Osteoblast (primary cell): Measurements from ENCODE around the gene BICDL1. TPM values are rescaled to one million over a fixed set of nuclear protein-coding genes. Genes with fewer than 3 reads are reported as not detected.

Experiments
- DNase-seq: peaks from one replicate; pipeline ENCODE4 v3.0.0; 2011; ENCODE audit warnings: low spot score, mixed read lengths; ENCODE audit not compliant: insufficient read length; ENCODE audit errors: missing footprints
- H2AFZ ChIP-seq: 2 replicates; pipeline ENCODE4 v1.6.0; 2011; ENCODE audit warnings: mild to moderate bottlenecking, low read length
- H3K27ac ChIP-seq: 2 replicates; pipeline ENCODE4 v1.5.1; 2011; ENCODE audit warnings: mild to moderate bottlenecking, low read depth, low read length, moderate library complexity
- H3K27me3 ChIP-seq: 2 replicates; pipeline ENCODE4 v1.6.0; 2012; ENCODE audit warnings: mild to moderate bottlenecking, control low read depth, inconsistent platforms, low read length, moderate library complexity; ENCODE audit not compliant: insufficient read depth
- H3K36me3 ChIP-seq: 2 replicates; pipeline ENCODE4 v1.5.1; 2011; ENCODE audit warnings: mild to moderate bottlenecking, low read length, control low read depth, moderate library complexity; ENCODE audit not compliant: insufficient read depth
- H3K4me1 ChIP-seq: 2 replicates; pipeline ENCODE4 v1.5.1; 2011; ENCODE audit warnings: mild to moderate bottlenecking, low read length, control low read depth, moderate library complexity; ENCODE audit not compliant: insufficient read depth
- H3K4me2 ChIP-seq: 2 replicates; pipeline ENCODE4 v1.6.0; 2011; ENCODE audit warnings: mild to moderate bottlenecking, low read length; ENCODE audit not compliant: insufficient read depth
- H3K4me3 ChIP-seq: fragments of 200-600 bp; sonication (generic); 3 replicates; pipeline ENCODE4 v1.5.1; 2012; ENCODE audit warnings: mild to moderate bottlenecking, low read length, inconsistent platforms; ENCODE audit not compliant: insufficient read depth
- H3K79me2 ChIP-seq: 2 replicates; pipeline ENCODE4 v1.6.0; 2012; ENCODE audit warnings: mild to moderate bottlenecking, low read length, control low read depth, inconsistent platforms; ENCODE audit not compliant: insufficient read depth
- H3K9me3 ChIP-seq: 2 replicates; pipeline ENCODE4 v1.5.1; 2011; ENCODE audit warnings: low read depth, low read length, control low read depth
- H4K20me1 ChIP-seq: 2 replicates; pipeline ENCODE4 v1.6.0; 2012; ENCODE audit warnings: mild to moderate bottlenecking, low read length, control low read depth; ENCODE audit not compliant: insufficient read depth
- total RNA-seq: library from RNA; depleted of rRNA; stranded (reverse); fragments of >200 nt; gene quantifications from 2 replicates; pipeline ENCODE4 v1.2.3, GENCODE V29; 2012
- TF ChIP-seq, protein P1 (sequence below): IDR thresholded peaks from 2 replicates; pipeline ENCODE4 v1.5.1; 2011; ENCODE audit warnings: mild to moderate bottlenecking, low read depth, low read length, moderate library complexity; ENCODE audit errors: extremely low read depth

The BICDL1 gene
- total RNA-seq, 1 donor, result not detected

DNA sequence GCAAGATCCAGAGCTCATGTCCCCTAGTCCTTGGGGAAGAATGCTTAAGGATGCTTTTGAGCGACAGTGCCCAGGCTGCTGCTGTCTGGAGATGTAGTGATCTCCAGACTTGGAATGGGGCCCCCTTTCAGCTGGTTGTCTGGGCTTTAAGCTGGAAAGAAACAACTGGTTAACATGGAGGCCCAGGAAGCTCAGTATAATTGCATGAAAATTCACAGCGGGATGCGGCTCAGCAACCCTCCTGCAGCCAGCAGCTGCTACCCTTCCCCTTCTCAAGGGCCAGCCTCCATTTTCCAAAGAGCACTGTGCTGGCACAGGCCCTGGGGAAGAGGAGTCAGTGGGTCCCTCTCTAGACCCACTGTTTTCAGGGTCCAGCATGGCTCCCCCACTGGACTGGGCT lies 101.2 kb downstream of the BICDL1 start:
- no peak for DNase-seq
- Histone ChIP-seq H3K79me2 (no peaks in the 10 kb centered on the region), H3K9me3 (no peaks in the 10 kb centered on the region), H2AFZ (no peak overlapping the region), H3K36me3 (peaks cover 7% of the 10 kb centered on the region), H3K4me3 (no peak overlapping the region), H3K4me1 (peaks cover 10% of the 10 kb centered on the region), H3K4me2 (no peak overlapping the region), H4K20me1 (peaks cover 9% of the 10 kb centered on the region), H3K27me3 (no peaks in the 10 kb centered on the region), H3K27ac (no peak overlapping the region)
- TF ChIP-seq, protein P1, sequence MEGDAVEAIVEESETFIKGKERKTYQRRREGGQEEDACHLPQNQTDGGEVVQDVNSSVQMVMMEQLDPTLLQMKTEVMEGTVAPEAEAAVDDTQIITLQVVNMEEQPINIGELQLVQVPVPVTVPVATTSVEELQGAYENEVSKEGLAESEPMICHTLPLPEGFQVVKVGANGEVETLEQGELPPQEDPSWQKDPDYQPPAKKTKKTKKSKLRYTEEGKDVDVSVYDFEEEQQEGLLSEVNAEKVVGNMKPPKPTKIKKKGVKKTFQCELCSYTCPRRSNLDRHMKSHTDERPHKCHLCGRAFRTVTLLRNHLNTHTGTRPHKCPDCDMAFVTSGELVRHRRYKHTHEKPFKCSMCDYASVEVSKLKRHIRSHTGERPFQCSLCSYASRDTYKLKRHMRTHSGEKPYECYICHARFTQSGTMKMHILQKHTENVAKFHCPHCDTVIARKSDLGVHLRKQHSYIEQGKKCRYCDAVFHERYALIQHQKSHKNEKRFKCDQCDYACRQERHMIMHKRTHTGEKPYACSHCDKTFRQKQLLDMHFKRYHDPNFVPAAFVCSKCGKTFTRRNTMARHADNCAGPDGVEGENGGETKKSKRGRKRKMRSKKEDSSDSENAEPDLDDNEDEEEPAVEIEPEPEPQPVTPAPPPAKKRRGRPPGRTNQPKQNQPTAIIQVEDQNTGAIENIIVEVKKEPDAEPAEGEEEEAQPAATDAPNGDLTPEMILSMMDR, result no peak

DNA sequence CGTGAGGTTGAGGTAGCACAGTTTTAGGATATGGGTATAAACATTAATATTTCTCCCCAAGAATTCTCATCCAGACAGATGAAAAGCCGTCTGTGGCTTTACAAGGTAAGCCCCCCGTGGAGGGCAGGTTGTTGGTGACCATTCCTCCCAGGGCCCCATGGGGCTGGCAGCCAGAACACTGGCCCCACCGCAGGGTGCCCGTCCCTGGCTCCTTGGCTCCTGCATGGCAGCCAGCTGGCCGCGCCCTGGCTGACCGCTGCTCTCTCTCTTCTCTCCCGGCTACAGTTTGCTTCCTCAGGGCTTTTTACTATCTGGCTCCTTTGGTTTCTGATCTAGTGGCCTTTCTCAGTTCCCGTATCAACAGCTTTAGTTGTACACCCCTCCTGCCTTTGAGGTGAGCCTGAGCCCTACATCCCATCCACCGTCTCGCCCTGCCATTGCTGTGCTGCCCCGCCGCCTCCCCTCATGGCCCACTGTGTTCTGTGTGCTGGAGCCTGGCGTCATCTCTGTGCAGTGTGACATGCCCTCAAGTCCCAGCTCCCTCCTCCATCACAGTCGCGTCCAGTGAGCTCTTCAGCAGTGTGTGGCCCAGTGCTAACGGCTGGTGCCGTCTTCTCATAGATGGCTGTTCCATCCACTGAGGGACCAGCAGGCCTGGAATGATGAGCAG lies 101.7 kb downstream of the BICDL1 start:
- H3K9me3 ChIP-seq, result no peaks in the 10 kb centered on the region
- no peaks in the 10 kb centered on the region for H3K27me3 ChIP-seq
- H3K4me2 ChIP-seq, result no peak overlapping the region
- peaks cover 10% of the 10 kb centered on the region for H3K4me1 ChIP-seq
- peaks cover 9% of the 10 kb centered on the region for H3K36me3 ChIP-seq
- H3K4me3 ChIP-seq, result no peak overlapping the region
- TF ChIP-seq, protein P1, result no peak
- no peak overlapping the region for H2AFZ ChIP-seq
- H3K27ac ChIP-seq, result no peak overlapping the region
- DNase-seq, result no peak
- peaks cover 9% of the 10 kb centered on the region for H4K20me1 ChIP-seq
- H3K79me2 ChIP-seq, result no peaks in the 10 kb centered on the region

DNA sequence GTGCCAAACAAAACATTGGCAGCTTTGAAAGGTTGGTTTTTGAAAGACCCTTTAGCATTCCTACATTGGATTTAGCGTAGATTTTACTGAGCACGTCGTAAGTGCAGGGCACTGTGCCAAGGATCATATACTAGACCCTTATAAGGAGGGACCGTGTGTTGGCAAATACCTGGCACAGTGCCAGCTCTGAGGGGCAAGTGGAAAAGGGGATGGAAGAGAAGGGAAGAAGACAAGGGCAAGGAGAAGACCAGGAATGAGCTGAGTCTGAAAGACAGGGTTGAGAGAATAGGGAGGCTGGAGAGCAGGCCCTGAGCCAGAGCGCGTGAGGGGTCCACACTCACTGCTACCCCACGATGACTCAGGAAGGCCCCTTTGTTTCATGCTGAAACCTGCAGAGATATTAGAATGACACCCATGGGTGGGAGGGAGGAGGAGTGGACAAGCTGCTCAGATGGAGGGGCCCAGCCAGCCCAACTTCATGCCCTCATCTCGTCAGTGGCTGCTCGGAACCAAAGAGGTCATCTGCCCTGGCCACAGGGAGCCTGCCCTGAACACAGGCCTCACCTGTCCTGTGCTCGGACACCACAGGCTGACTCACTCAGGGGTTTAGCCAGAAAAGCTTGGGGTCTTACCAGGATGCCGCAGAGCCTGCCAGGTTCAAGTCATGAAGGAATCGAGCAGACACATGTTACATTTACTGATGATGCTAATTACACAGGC lies 102.5 kb downstream of the BICDL1 start:
- H3K27ac ChIP-seq, result no peak overlapping the region
- H4K20me1 ChIP-seq, result peaks cover 14% of the 10 kb centered on the region
- H3K4me2 ChIP-seq, result no peak overlapping the region
- peak; percentile 79 for DNase-seq
- H3K4me3 ChIP-seq, result no peak overlapping the region
- H3K27me3 ChIP-seq, result no peaks in the 10 kb centered on the region
- TF ChIP-seq, protein P1, result no peak
- H3K36me3 ChIP-seq, result peaks cover 17% of the 10 kb centered on the region
- peaks cover 8% of the 10 kb centered on the region for H3K4me1 ChIP-seq
- H2AFZ ChIP-seq, result no peak overlapping the region
- peaks cover 2% of the 10 kb centered on the region for H3K79me2 ChIP-seq
- no peaks in the 10 kb centered on the region for H3K9me3 ChIP-seq
